Mesendoderm (in vitro differentiated cells): ENCODE data around the gene GOT1.

Experiments
- DNase-seq: peaks from one replicate; pipeline ENCODE4 v3.0.0; 2013
- H2AK5ac ChIP-seq: 2 replicates; pipeline ENCODE4 v1.6.1; 2013; ENCODE audit warnings: low read length, inconsistent platforms
- H2BK120ac ChIP-seq: 2 replicates; pipeline ENCODE4 v1.6.1; 2013; ENCODE audit warnings: low read depth, mild to moderate bottlenecking, low read length, moderate library complexity, mixed read lengths
- H2BK15ac ChIP-seq: replicated peaks from 2 replicates; pipeline ENCODE4 v1.6.1; 2013; ENCODE audit warnings: low read depth, mild to moderate bottlenecking, moderate library complexity
- H2BK5ac ChIP-seq: 2 replicates; pipeline ENCODE4 v1.6.1; 2013; ENCODE audit warnings: low read length, inconsistent platforms
- H3K18ac ChIP-seq: 2 replicates; pipeline ENCODE4 v1.6.1; 2013; ENCODE audit warnings: mild to moderate bottlenecking, low read length, mixed read lengths
- H3K23ac ChIP-seq: one replicate; pipeline ENCODE4 v1.6.1; 2013; ENCODE audit warnings: low read length
- H3K27ac ChIP-seq: 2 replicates; pipeline ENCODE4 v1.5.1; 2013; ENCODE audit warnings: low read depth, mild to moderate bottlenecking, inconsistent platforms, low read length, moderate library complexity
- H3K27me3 ChIP-seq: 2 replicates; pipeline ENCODE4 v1.6.1; 2013; ENCODE audit warnings: low read length, control low read depth, mild to moderate bottlenecking, inconsistent platforms; ENCODE audit not compliant: insufficient read depth, poor library complexity
- H3K36me3 ChIP-seq: 2 replicates; pipeline ENCODE4 v1.6.1; 2013; ENCODE audit warnings: low read length, inconsistent platforms; ENCODE audit not compliant: control insufficient read depth, insufficient read depth
- H3K4ac ChIP-seq: one replicate; pipeline ENCODE4 v1.6.1; 2013; ENCODE audit warnings: low read depth, mild to moderate bottlenecking, low read length, moderate library complexity
- H3K4me1 ChIP-seq: 2 replicates; pipeline ENCODE4 v1.6.1; 2013; ENCODE audit warnings: low read depth, low read length, inconsistent platforms; ENCODE audit not compliant: control insufficient read depth
- H3K4me2 ChIP-seq: 2 replicates; pipeline ENCODE4 v1.6.1; 2013; ENCODE audit warnings: low read length
- H3K4me3 ChIP-seq: 2 replicates; pipeline ENCODE4 v1.5.1; 2013; ENCODE audit warnings: mild to moderate bottlenecking, low read length
- H3K56ac ChIP-seq: one replicate; pipeline ENCODE4 v1.6.1; 2013; ENCODE audit warnings: low read length
- H3K79me1 ChIP-seq: 2 replicates; pipeline ENCODE4 v1.6.1; 2013; ENCODE audit warnings: low read length, inconsistent platforms
- H3K79me2 ChIP-seq: 2 replicates; pipeline ENCODE4 v1.6.1; 2013; ENCODE audit warnings: mild to moderate bottlenecking, low read length; ENCODE audit not compliant: control insufficient read depth, insufficient read depth
- H3K9ac ChIP-seq: 2 replicates; pipeline ENCODE4 v1.6.1; 2013; ENCODE audit warnings: low read length, inconsistent platforms
- H4K5ac ChIP-seq: one replicate; pipeline ENCODE4 v1.6.1; 2013; ENCODE audit warnings: low read length
- H4K8ac ChIP-seq: one replicate; pipeline ENCODE4 v1.6.1; 2013; ENCODE audit warnings: low read depth, mild to moderate bottlenecking, control low read depth, low read length, moderate library complexity
- WGBS: extraction: QIAGEN DNeasy Blood & Tissue Kit; methylation state at CpG from one replicate; pipeline ENCODE4 v1.1.7; 2013; ENCODE audit warnings: low lambda C conversion rate, missing lambda C conversion rate; ENCODE audit not compliant: insufficient coverage; ENCODE audit errors: extremely low coverage; 5-methylcytosine and 5-hydroxymethylcytosine counted together

The GOT1 gene

GRCh38 chr10:99426689-99427088, 3.7 kb downstream of the GOT1 start:
- Histone ChIP-seq H2BK120ac (no peak overlapping the region), H2BK15ac (no peak overlapping the region), H3K4me3 (no peak overlapping the region), H2AK5ac (no peak overlapping the region), H3K79me2 (peaks cover 14% of the 10 kb centered on the region), H3K23ac (no peak overlapping the region), H3K4me1 (peaks cover 4% of the 10 kb centered on the region), H4K5ac (no peak overlapping the region), H2BK5ac (no peak overlapping the region), H3K27ac (no peak overlapping the region), H3K79me1 (peaks cover 15% of the 10 kb centered on the region), H4K8ac (no peak overlapping the region), H3K9ac (no peak overlapping the region), H3K56ac (no peak overlapping the region), H3K4me2 (no peak overlapping the region), H3K18ac (no peak overlapping the region), H3K36me3 (no peaks in the 10 kb centered on the region), H3K4ac (no peak overlapping the region), H3K27me3 (no peaks in the 10 kb centered on the region)
- no CpG with 5 or more reads among the region's 3 CpGs for WGBS
- DNase-seq: no peak

DNA sequence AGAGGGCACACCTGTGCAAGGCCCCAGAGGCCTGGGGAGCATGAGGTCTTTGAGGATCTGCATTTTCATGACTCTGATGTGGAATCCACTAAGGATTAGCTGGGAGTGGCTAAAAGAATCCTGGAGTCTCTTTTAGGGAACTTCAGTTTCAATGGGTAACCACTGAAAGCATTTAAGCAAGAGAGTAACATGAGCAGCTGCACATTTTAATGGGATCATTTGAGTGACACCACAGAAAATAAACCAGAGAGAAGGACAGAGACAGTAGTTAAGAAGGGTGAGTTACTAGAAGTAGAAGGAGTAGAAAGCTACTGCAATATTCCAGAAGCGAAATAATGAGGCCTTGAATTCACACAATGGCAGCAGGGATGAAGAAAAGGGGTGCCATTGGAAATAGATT, 5.2 kb downstream of the GOT1 start:
- peaks cover 16% of the 10 kb centered on the region for H3K79me2 ChIP-seq
- no peak overlapping the region for H4K8ac ChIP-seq
- H3K4me1 ChIP-seq: peaks cover 2% of the 10 kb centered on the region
- H2BK120ac ChIP-seq: no peak overlapping the region
- H2AK5ac ChIP-seq: no peak overlapping the region
- H3K4me2 ChIP-seq: no peak overlapping the region
- no peak overlapping the region for H2BK15ac ChIP-seq
- no peak overlapping the region for H3K56ac ChIP-seq
- H3K23ac ChIP-seq: no peak overlapping the region
- H3K36me3 ChIP-seq: no peaks in the 10 kb centered on the region
- H3K27me3 ChIP-seq: no peaks in the 10 kb centered on the region
- peaks cover 15% of the 10 kb centered on the region for H3K79me1 ChIP-seq
- H3K18ac ChIP-seq: no peak overlapping the region
- no peak overlapping the region for H3K27ac ChIP-seq
- no peak overlapping the region for H3K4ac ChIP-seq
- DNase-seq: no peak
- H3K9ac ChIP-seq: no peak overlapping the region
- H3K4me3 ChIP-seq: no peak overlapping the region
- no peak overlapping the region for H2BK5ac ChIP-seq
- no CpG with 5 or more reads among the region's 1 CpG for WGBS
- no peak overlapping the region for H4K5ac ChIP-seq

DNA sequence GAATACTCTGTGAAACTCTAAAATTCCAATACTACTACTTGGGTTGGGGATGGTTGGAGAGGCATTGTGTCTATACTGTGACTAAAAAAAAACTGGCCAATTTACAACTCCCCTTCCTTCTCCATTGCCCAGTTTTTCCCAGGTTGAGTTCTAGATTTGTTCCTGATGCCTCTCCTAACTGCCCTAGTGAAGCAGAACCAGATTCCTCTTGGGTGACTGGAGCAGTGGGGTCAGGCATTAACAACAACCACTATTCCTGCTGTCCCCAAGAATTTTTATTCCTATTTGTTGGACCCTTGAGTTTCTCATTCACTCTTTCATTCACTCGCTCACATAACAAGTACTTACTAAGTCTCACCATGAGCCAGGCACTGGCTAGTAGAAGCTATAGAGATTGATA, 5.8 kb downstream of the GOT1 start:
- peaks cover 12% of the 10 kb centered on the region for H3K79me1 ChIP-seq
- no peak overlapping the region for H2BK120ac ChIP-seq
- no peak for DNase-seq
- H3K36me3 ChIP-seq: no peaks in the 10 kb centered on the region
- no peak overlapping the region for H2BK15ac ChIP-seq
- no peak overlapping the region for H3K9ac ChIP-seq
- no peak overlapping the region for H2AK5ac ChIP-seq
- H3K79me2 ChIP-seq: peaks cover 11% of the 10 kb centered on the region
- WGBS: no CpG with 5 or more reads among the region's 1 CpG
- H4K5ac ChIP-seq: no peak overlapping the region
- peaks cover 2% of the 10 kb centered on the region for H3K4me1 ChIP-seq
- no peak overlapping the region for H3K56ac ChIP-seq
- no peak overlapping the region for H4K8ac ChIP-seq
- no peak overlapping the region for H3K4me3 ChIP-seq
- no peak overlapping the region for H3K23ac ChIP-seq
- no peak overlapping the region for H3K4me2 ChIP-seq
- no peak overlapping the region for H3K18ac ChIP-seq
- H2BK5ac ChIP-seq: no peak overlapping the region
- H3K27ac ChIP-seq: no peak overlapping the region
- no peak overlapping the region for H3K4ac ChIP-seq
- no peaks in the 10 kb centered on the region for H3K27me3 ChIP-seq

- H3K23ac ChIP-seq: no peak overlapping the region
- no peak overlapping the region for H3K18ac ChIP-seq
- H3K4me2 ChIP-seq: no peak overlapping the region
- no peak overlapping the region for H2BK15ac ChIP-seq
- no peak overlapping the region for H3K56ac ChIP-seq
- no peaks in the 10 kb centered on the region for H3K27me3 ChIP-seq
- no peak overlapping the region for H4K8ac ChIP-seq
- H2AK5ac ChIP-seq: no peak overlapping the region
- H4K5ac ChIP-seq: no peak overlapping the region
- no peak overlapping the region for H2BK120ac ChIP-seq
- H3K4me1 ChIP-seq: no peaks in the 10 kb centered on the region
- no peak overlapping the region for H3K4ac ChIP-seq
- peaks cover 8% of the 10 kb centered on the region for H3K79me1 ChIP-seq
- H3K79me2 ChIP-seq: peaks cover 3% of the 10 kb centered on the region
- H3K9ac ChIP-seq: no peak overlapping the region
- no peak overlapping the region for H2BK5ac ChIP-seq
- no peaks in the 10 kb centered on the region for H3K36me3 ChIP-seq
- no peak for DNase-seq
- no peak overlapping the region for H3K27ac ChIP-seq
- H3K4me3 ChIP-seq: no peak overlapping the region
- no CpG with 5 or more reads among the region's 5 CpGs for WGBS
Measured at GRCh38 chr10:99422529-99423096, 7.8 kb downstream of the GOT1 start.

- H3K4me3 ChIP-seq: no peak overlapping the region
- WGBS: no CpG with 5 or more reads among the region's 3 CpGs
Measured at GRCh38 chr10:99421233-99421739, 9.1 kb downstream of the GOT1 start.

DNA sequence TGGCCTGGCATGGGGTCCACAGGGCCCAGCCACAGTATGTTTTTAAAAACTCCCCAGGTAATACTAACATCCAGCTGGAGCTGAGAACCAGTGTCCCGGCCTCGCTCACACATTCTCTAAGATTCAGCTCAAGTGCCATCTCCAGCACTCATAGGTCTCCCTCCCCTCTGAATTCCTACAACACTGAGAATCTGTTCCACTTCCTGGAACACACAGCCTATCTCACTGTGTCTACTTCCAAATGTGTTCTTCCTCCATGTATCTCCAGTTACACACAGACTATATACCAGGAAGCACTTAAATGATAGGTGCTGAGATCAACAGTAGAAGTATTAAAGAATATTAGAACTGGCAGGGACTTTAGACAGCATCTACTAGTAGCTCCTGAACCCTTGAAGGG, 10.7 kb downstream of the GOT1 start:
- Histone ChIP-seq H4K8ac (no peak overlapping the region), H3K18ac (no peak overlapping the region), H3K4me2 (no peak overlapping the region), H2BK5ac (no peak overlapping the region), H3K56ac (no peak overlapping the region), H2AK5ac (no peak overlapping the region), H2BK120ac (no peak overlapping the region), H3K23ac (no peak overlapping the region), H3K4me1 (no peaks in the 10 kb centered on the region), H4K5ac (no peak overlapping the region), H3K27ac (no peak overlapping the region), H3K4ac (no peak overlapping the region), H3K4me3 (no peak overlapping the region), H3K79me2 (peaks cover 1% of the 10 kb centered on the region), H3K79me1 (peaks cover 5% of the 10 kb centered on the region), H3K9ac (no peak overlapping the region), H3K36me3 (no peaks in the 10 kb centered on the region), H3K27me3 (no peaks in the 10 kb centered on the region), H2BK15ac (no peak overlapping the region)
- DNase-seq: no peak
- WGBS: no CpG with 5 or more reads among the region's 2 CpGs

More at GRCh38 chr10:99421233-99421739, 9.1 kb downstream of the GOT1 start:
- Histone ChIP-seq H3K18ac (no peak overlapping the region), H3K4ac (no peak overlapping the region), H2BK5ac (no peak overlapping the region), H3K9ac (no peak overlapping the region), H3K4me2 (no peak overlapping the region), H2AK5ac (no peak overlapping the region), H2BK15ac (no peak overlapping the region), H3K79me1 (peaks cover 7% of the 10 kb centered on the region), H4K8ac (no peak overlapping the region), H2BK120ac (no peak overlapping the region), H4K5ac (no peak overlapping the region), H3K4me1 (no peaks in the 10 kb centered on the region), H3K36me3 (no peaks in the 10 kb centered on the region), H3K27ac (no peak overlapping the region), H3K79me2 (peaks cover 1% of the 10 kb centered on the region), H3K56ac (no peak overlapping the region), H3K27me3 (no peaks in the 10 kb centered on the region), H3K23ac (no peak overlapping the region)
- no peak for DNase-seq
